Colon (tissue), 2 donors: ENCODE measurements around the gene LHFPL2.
"Not testable (repeated sequence)": the region's sequence is repeated elsewhere in the genome, so short reads cannot be mapped to it uniquely, and the experiment has no call there.

Experiments
- FAIRE-seq: peaks from 2 replicates; lab custom pipeline; 2012; peaks lifted over from hg19 to GRCh38; lab: Jason Lieb, UNC
- donor health status: control.
- donor health status: control.

The LHFPL2 gene

DNA sequence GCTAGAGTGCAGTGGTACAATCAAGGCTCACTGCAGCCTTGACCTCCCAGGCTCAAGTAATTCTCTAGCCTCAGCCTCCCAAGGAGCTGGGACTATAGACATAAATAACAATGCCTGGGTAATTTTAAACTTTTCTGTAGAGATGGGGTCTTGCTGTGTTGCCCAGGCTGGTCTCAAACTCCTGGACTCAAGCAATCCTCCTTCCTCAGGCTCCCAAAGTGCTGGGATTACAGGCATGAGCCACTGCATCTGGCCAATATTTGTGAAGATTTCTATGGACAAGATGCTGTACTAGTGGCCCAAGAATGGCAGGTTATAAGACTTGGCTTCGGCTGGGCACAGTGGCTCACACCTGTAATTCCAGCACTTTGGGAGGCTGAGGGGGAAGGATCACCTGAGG is 18.4 kb upstream of the LHFPL2 start:
- FAIRE-seq: not testable (repeated sequence)

- FAIRE-seq: no peak
Measured at GRCh38 chr5:78666041-78666444, 17.5 kb upstream of the LHFPL2 start.

DNA sequence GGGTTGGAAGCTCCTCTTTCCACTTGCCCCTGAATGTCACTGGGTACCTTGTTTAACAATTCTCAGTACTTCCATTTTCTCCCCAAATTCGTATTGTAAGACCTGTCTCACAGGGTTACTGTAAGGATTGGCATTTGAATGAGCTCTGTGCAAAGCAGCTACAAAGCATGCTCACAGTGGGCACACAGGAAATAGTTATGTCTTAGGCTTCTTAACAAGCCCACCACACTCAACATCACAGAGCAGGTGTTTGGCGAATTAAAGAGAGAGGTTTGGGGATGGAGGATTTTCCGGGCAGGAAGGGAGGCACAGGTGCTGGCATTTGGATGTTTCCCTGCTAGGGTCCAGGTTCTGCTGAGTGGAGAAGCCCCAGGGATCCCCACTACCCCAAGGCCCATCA is 17.0 kb upstream of the LHFPL2 start:
- no peak for FAIRE-seq

DNA sequence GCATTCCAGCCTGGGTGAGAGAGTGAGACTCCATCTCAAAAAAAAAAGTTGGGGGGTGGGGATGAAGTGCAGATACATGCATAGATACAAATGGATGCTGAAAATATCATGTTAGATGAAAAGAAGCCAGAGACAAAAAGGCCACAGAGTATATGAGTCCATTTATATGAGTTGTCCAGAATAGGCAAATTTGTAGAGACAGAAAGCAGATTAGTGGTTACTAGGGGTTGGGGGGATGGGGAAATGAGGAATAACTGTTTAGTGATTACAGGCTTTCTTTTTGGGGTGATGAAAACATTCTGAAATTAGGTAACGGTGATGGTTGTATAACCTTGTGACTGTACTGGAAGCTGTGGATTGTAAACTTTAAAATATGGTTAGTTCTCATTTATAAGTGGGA is 13.8 kb upstream of the LHFPL2 start:
- FAIRE-seq: no peak

- no peak for FAIRE-seq
Measured at GRCh38 chr5:78661691-78662090, 13.1 kb upstream of the LHFPL2 start.

DNA sequence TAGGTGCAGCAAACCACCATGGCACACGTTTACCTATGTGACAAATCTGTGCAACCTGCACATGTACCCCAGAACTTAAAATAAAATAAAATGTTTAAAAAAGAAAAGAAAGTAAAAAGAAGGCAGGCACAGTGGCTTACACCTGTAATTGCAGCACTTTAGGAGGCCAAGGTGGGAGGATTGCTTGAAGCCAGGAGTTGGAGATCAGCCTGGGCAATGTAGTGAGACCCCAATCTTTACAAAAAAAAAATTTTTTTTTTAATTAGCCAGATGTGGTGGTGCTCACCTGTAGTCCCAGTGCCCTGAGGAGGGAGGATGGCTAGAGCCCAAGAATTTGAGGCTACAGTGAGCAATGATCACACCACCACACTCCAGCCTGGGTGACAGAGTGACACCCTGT is 12.5 kb upstream of the LHFPL2 start:
- no peak for FAIRE-seq

DNA sequence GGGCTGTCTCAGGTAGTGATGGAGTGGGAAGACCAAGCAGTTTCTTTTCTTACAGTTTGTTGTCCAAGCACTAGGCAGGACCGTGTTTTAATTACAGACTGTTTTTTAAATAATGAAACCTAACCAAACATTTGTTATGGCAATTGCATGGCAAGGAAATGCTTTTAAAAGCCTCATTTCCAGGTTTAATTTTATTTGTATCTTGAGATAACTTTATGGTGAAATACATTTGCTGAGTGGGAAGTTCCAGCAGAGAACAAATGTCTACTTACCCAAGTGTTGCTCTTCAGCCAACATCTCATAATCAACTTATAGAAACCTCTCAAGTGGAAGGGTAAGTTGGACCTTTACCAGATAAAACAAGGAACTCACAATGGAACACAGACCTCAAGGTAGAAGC is 11.8 kb upstream of the LHFPL2 start:
- no peak for FAIRE-seq

GRCh38 chr5:78659714-78660113 is 11.1 kb upstream of the LHFPL2 start:
- FAIRE-seq: no peak

DNA sequence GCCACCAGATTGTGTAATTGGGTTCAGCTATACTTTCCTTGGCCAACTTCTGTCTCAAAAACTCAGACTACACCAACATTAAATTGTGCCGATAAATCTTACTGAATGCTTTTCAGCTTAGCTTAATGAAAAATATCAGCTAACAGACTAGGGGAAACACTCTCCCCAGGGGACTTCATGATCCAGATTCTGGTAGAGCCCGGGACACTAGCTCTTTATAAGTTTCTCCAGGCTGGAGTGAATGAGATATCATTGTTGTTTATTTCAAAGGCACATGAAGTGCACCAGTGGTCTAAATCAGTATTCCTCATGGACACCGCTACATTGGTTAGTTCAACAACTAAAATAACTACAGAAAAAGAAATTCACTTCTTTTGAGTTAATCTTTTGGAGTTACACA is 10.5 kb upstream of the LHFPL2 start:
- FAIRE-seq: no peak

GRCh38 chr5:78657201-78657600 is 8.6 kb upstream of the LHFPL2 start:
- FAIRE-seq: no peak

DNA sequence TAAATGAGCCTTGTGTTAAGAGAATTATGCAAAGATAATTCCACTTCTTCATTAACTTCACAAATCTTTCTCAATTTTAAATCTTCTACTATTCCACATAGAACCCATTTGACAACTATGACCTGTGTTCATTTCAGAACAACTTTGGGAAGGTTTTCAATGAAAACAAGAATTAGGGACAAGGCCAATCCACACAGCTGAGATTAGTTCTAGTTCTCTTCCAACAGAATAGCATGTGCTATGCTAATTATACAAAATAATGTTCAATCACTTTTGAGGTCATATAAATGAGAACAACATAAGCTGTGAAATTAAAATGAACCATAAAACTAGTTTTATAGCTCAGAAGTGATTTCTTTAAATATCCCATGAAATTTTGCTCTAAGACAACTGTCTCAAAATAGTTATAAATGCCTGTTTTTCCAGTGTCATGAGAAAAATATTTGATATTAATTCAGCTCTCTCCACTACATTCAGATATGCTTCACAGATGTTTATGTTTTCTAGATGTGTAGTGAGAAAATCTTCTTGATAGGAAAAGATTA is 7.2 kb upstream of the LHFPL2 start:
- peak; percentile 24 for FAIRE-seq

GRCh38 chr5:78654386-78654785 is 5.8 kb upstream of the LHFPL2 start:
- no peak for FAIRE-seq

DNA sequence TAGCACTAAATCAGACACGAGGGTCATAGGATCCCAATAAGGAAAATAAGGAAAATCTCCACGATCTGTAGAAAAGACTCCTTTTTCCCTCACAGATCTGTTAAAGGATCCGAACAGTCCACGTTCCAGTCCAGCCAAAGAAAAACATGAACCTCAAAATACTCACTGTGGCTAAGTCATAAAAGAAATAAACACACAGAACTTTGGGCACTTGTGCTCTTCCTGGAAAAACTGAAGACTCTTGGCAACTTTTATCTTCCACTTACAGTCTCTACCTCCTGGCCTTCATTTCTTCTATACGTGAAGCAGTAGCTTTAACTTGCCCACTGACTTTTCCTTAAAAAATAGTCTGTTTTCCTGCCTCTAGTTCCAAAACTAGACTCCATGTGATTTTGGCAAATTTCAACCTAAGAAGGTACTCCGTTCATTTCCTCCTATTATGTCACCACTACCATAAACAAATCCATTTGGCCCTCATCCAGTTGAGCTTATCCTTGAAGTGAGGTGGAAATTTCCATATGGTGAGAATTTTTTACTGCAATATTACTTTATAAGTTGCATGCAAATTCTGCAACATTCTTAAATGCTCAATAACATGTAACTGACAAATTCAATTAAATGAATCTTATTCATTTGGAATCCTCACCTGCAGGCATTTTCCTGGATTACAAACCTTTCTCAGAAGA is 5.3 kb upstream of the LHFPL2 start:
- no peak for FAIRE-seq

DNA sequence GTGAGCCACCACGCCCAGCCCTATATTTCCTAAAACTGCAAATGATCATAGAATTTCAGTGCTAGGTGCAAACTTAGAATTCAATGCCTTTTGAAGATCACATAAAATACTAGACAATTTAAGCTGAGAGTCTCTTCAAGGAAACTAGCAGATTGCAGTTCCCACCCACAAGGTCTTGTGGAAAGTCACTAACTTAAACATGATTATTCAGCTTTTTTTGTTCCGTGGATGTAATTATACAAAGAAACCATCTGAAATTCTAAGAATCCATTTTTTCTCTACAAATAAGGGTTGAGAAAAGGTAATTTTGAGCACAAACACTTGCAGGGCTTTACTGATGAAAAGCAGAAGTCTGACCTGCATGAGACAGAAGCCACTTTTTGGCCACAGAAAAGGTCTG is 4.5 kb upstream of the LHFPL2 start:
- FAIRE-seq: no peak

GRCh38 chr5:78651468-78651867 is 2.9 kb upstream of the LHFPL2 start:
- FAIRE-seq: no peak

DNA sequence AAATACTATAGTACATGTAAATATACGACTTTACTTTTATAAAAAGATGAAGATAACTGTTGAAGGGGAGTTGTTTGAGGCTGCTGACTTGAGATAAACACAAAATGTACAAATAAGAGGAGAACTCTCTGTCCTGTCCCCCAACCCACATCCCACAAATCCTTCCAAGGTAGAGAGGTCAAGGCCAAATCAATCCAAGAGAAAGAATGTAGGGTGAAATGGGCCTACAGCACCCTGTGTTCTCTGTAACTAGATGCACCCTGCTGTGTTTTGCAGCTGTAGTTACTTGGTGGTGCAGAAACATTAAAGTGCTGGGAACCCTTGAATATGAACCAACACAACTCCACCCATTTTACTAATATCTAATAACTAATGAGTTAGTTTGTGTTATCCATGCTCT is 2.0 kb upstream of the LHFPL2 start:
- FAIRE-seq: no peak

- FAIRE-seq: no peak
Measured at GRCh38 chr5:78649861-78650496, 1.4 kb upstream of the LHFPL2 start.

DNA sequence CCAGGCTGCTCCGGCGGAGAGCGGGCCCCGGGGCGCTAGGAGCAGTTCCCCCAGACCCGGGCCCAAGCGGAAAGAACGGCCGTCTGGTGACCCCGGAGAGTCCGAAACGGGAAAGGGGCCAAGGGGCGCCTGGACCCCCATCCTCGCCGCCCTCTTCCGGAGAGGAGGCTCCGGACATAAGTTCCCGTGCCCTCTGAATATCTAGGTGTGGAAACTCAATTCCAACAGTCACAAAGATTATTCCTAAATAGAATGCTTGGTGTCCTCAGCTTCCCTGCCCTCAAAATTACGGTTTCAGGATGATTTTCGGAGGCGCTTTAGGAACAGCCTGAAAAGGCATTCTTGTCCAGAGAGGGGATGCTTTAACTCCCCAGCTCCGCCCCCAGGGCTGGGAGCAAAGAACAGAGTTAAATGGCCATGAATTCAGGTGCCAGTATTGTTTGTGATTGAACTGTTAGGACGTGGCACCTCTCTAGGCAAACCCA is 681 bp upstream of the LHFPL2 start:
- no peak for FAIRE-seq

DNA sequence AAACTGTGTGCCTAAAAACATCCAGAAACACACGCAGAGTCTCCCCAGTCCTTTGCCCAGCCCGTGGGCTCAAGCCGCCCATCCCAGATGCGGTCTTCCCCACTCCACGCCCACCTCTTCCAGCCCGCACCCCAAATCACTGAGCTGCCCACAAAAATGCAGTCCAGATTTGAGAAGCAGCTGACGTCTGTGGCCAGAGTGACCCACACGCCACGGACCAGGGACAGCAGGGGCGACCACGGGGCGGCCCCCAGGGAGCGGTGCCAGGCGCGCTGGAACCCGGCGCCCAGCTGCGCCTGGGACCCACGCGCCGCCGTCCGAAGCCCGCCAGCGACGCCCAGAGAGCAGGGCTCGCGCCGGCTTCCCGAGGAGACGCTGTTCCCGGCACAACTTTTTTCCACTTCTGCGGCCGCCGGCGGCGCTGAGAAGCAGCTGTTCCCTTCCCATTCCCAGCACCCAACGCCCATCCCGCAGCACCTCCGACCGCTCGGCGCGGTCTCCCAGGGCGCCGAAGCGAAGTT is 674 bp downstream of the LHFPL2 start:
- no peak for FAIRE-seq

DNA sequence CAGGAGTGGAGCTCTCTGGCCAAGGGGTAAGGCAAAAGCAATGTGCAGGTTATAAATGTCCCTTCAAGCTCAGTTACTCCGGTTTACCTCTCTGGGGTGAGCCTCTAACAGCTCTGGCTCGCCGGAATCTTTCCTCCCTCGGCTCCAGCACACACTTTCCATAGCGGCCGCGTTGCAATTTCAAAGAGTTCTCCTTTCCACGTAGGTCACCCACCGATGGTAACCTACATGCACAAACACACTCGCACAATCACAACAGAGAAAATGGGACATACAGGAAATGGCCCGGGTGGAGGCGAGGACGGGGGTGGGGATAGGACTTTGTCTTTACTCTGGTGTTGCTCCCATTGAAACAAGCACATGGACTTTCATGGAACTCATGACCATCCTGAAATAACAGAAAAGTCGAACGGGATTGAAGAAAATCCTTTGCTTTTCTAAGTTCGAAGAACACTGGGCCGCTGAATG is 1.2 kb downstream of the LHFPL2 start:
- no peak for FAIRE-seq

DNA sequence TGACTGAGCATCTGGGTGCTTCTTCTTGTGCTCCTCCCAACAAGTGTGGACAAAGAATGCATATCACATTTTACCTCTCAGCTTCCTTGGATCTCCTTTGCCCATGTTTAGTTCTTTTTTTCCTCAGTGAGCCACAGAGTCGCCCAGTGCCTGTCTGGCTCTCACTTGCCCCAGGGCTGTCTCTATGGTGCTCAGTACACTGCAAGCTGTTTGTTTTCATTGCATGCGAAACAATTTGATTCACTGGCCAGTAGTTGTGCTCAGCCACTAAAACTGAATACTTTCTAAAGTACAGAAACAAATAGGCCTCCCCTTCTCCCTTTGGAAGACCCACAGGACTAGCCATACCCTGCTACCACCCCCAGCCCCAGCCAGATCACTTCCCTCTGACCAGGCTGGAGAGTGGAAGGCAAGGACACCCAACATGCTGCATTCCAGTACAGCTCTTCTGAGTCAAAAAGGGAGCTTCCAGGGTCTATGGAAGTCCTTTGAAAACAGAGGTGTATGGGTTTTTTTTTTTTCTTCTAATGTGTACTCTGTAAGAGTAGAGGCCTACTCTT is 3.8 kb downstream of the LHFPL2 start:
- FAIRE-seq: no peak

DNA sequence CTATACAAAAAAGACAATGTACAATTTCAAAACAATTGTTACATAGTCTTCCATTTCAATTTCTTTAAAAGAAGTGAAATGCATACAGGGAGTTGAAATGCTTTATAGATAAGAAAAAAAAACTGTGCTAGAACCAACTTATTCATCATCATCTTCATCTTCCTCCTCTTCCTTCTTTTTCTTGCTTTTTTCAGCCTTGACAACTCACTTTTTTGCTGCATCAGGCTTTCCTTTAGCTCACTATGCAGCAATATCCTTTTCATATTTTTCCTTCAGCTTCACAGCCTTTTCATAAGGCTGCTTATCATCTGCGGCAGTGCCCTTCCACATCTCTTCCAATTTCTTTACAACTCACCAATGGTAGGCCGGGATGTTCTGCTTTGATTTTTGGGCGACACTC is 4.4 kb downstream of the LHFPL2 start:
- no peak for FAIRE-seq

GRCh38 chr5:78642701-78643100 is 5.9 kb downstream of the LHFPL2 start:
- FAIRE-seq: no peak
